Activated gamma-delta T cell treated with anti-CD3 and anti-CD28 coated beads, Interleukin-2, amount 50 U/mL, for 16 hours (primary cell): ENCODE data around the gene PDCL2.

Experiments used
- DNase-seq: peaks from one replicate; pipeline ENCODE4 v3.0.0-alpha.2; 2020; ENCODE audit warnings: low read depth

Gene PDCL2

DNA sequence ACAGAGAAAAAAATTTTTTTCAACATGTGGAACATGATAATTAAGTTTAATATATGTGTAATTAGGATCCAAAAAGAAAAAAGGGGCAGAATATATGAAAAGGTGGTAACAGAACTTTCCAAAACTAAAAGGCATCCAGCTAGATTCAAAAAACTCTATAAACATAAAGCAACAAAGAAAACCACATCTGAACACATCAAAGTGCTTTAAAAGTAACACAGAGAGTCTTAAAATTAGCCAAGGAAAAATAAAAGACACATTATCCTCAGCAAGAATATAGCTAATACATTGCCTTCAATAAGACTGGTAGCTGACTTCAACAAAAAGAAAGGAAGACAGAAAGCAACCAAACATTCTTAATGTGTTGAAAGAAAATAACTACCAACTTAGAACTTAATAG is 53.5 kb downstream of the PDCL2 start:
- DNase-seq, result no peak

DNA sequence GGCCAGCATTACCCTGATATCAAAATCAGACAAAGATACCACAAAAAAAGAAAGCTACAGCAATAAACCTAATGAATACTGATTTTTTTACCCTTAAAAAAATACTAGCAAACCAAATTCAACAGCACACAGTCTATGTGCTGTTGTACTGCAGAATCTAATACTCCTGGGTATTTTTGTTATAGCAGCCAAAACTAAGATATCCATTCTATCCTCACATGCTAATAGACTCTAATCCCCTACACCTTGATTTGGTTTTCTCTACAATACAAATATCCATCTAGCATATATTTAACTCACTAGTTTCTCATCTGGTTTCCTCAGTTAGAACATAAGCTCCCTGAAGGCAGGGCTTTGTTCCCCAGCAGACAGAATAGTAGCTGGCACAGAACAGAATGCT is 57.7 kb downstream of the PDCL2 start:
- DNase-seq, result no peak

DNA sequence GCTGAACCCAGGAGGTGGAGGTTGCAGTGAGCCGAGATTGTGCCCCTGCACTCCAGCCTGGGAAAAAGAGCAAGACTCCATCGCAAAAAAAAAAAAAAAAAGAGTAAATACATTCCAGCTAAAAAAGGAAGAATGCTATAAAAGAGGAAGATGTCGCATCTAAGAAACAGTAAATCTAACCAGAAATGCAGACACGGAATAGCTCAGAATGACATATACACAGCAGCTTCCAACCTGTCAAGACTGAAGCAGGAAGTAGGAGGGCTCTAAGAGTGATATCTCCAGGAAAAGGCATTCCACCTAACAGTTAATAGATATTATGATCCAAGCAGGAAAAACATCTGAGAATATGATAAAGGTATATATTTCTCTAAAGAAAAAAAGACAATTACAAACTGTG is 61.4 kb downstream of the PDCL2 start:
- no peak for DNase-seq

DNA sequence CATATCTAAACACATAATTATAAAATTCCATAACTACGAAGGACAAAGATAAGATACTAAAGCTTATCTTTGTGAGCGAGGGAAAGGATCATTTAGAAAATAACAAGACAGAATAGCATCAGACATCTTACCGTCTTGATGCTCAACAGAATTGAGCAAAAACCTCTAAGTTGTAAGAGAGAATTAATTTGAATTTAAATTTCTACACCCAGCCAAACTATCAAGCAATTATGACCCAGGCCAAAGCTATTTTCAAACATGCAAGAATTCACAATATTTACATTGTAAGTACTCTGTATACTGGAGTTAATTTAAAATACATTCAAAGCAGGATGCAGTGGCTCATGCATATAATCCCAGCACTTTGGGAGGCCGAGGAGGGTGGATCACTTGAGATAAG is 61.9 kb downstream of the PDCL2 start:
- DNase-seq, result no peak

DNA sequence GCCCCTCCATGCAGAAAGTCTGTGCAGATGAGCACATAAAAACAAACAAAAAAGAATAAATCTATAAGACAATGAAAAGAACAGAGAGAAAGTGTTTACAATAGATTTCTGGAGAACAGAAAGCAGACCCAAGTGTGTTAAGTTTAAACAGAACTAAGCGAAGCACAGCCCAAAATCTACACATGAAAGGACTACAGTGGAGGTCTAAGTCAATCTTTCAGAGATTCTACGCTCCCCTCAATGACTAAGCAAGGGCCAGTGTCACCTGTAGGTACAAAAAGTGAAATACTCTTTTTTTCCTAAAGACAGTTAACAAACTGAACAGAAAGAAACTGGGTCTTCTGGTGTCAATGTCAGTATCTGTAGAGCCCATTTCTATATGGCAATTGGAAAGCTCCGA is 63.6 kb downstream of the PDCL2 start:
- DNase-seq, result no peak

DNA sequence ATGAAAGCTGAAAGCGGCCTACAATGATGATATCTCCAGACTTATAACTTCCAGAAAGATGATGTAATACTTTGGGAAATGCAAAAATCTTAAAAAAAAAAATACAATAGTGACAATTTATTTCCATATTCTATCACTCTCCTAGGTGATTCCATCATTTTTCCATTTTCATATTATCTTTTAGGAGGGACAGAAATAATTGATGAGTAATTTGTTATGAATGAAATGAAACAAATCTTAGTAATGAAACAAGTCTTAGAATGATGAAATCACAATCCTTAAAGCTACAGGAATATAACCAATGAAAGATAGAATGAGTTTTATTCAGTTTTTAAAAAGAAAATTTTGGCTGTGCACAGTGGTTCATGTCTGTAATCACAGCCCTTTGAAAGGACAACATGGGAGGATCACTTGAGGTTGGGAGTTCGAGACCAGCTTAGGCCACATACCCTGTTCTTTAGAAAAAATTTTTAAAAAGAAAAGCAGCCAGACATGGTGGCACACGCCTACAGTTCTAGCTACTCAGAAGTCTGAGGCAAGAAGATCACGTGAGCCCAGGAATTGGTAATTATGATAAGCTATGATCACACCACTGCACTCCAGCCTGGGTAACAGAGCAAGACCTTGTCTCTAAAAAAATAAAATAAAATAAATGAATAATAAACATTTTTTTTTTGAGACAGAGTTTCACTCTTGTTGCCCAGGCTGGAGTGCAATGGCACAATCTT is 67.0 kb downstream of the PDCL2 start:
- no peak for DNase-seq

DNA sequence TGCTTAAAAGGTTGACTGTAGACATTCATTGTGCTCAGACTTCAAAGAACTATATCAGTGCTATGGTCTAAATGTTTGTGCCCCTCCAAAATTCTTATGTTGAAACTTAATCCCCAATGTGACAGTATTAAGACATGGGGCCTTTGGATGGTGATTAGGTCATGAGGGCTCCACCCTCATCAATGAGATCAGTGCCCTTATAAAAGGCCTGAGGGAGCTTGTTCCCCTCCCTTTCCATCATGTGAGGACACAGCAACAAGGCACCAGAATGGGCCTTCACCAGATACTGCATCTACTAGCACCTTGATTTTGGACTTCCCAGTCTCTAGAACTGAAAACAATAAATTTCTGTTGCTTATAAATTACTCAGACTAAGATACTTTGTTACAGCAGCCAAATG is 73.6 kb downstream of the PDCL2 start:
- no peak for DNase-seq

DNA sequence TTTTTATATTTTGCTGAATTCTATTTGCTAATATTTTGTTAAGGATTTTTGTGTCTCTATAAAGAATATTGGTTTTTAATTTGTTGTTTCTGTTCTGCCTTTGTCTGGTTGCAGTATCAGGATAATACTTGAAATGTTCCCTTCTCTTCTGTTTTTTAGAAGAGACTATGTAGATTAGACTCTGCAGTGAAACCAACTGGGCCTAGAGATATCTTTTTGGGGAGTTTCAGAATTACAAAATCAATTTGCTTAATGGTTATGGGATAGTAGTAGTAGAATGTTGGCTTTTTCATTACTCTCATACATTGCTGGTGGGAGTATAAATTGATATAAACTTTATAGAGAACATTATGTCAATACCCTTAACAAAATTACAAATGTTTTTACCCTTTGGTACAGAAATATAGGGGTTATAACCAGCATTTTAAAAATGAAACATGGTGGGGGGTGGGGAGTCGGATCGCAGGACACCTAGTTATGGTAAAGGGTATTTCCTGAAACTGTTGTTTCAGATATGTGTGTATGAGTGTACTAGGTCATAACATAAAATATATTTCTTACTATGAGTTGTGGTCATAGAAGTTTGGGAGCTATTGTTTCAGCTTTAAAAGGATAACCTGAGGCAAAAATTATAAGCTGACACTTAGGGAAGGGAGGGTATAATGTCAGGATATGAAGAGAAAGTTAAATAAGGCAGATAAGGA is 74.4 kb downstream of the PDCL2 start:
- no peak for DNase-seq

DNA sequence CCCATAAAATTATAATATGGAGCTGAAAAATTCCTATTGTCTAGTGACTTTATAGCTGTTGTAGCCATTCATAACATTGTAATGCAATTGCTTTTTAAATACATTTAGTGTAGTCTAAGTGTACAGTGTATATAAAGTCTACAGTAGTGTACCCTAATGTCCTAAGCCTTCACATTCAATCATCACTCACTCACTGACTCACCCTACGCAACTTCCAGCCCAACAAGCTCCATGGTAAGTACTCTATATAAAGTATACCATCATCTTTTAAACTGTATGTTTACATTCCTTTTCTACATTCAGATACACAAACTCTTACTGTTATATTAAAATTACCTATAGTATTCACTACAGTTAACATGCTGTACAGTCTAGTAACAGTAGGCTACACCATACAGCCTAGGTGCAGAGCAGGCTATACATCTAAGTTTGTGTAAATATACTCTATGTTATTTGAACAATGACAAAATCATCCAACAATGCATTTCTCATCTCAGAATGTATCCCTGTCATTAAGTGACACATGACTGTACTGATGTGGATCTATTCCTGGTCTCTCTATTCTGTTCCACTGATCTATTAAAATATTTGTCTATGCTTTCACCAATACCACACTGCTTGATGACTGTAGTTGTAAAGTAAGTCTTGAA is 79.0 kb downstream of the PDCL2 start:
- DNase-seq, result no peak

DNA sequence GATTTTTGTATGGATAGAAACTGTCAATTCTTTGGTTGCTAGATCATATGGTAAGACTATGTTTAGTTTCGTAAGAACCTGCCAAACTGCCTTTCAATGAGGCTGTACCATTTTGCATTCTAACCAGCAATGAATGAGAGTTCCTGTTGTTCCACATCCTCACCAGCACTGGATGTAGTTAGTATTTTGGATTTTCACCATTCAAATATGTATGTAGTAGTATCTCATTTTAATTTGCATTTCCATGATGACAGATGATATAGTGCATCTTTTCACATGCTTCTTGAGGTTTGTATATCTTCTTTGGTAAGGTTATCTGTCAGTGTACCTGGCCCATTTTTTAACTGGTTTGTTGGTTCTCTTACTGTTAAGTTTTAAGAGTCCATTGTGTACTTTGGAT is 80.0 kb downstream of the PDCL2 start:
- no peak for DNase-seq

DNA sequence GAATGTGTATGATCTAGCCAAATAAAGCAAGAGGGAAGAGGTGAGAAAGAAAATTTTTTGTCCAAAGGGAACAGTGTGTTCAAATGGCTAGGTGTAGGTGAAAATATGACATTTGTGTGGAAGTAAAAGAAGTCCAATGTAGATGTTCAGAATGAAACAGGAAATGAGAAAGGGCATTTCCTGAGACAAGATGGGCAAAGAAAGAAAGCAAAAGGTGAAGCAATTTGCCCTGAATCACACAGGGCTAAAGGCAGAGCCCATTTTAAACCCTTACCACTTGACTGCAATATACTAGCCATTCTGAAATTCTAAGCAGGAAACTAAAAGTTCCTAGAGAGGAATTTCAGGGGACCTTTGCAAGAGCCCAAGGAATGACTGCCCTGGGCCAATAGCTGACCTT is 81.4 kb downstream of the PDCL2 start:
- DNase-seq, result no peak

DNA sequence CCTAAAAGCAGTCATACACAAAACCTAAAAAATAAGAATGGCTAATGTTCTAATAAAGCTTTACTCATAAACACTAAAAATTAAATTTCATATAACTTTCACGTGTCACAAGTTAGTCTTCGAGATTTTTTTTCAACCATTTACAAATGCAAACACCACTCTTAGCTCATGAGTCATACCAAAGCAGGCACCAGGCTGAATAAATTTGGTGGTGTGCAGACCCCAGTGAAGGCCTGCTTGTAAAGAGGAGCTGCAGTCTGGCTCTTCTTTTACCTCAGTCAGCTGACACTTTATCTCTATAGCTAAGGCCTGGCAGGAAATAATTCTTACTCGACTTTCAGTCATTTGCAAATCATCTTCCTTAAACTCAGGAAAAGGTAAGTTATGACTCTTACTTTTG is 82.8 kb downstream of the PDCL2 start:
- no peak for DNase-seq

DNA sequence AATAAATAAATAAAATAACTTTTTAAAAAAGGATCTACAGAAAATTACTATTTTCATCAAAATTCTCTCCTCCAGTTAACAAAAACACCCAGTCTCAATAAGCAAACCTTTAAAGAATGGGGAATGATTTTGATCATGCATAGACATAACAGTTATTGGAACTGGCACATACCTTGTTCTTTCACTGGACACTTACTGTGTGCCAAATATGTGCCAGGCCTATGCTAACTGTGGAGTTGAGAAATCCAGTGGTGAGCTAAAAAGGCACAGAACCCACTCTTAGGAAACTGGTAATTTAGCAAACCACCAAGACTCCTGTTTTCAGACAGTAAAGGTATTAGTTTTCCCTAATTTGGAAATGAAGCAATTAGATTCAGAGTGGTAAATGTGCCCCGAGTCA is 84.4 kb downstream of the PDCL2 start:
- no peak for DNase-seq
